ENCODE results near the gene EFNA1.
"Not testable (repeated sequence)": the region's sequence is repeated elsewhere in the genome, so short reads cannot be mapped to it uniquely, and the experiment has no call there.

EFNA1 gene

GRCh38 chr1:155092641-155093040 lies 35.0 kb upstream of the EFNA1 start:
- no peak for DNase-seq

GRCh38 chr1:155093911-155094621 lies 33.6 kb upstream of the EFNA1 start:
- no peak for DNase-seq

- DNase-seq, result no peak
Observed at GRCh38 chr1:155094622-155094948, 33.1 kb upstream of the EFNA1 start.

- DNase-seq, result no peak
Observed at GRCh38 chr1:155099331-155099730, 28.3 kb upstream of the EFNA1 start.

GRCh38 chr1:155103325-155103724 lies 24.4 kb upstream of the EFNA1 start:
- DNase-seq, result no peak

- no peak for DNase-seq
Observed at GRCh38 chr1:155104605-155105534, 22.8 kb upstream of the EFNA1 start.

- no peak for DNase-seq
Observed at GRCh38 chr1:155105604-155106011, 22.1 kb upstream of the EFNA1 start.

- no peak for DNase-seq
Observed at GRCh38 chr1:155106862-155107261, 20.8 kb upstream of the EFNA1 start.

GRCh38 chr1:155107309-155108264 lies 20.1 kb upstream of the EFNA1 start:
- no peak for DNase-seq

GRCh38 chr1:155108296-155108695 lies 19.4 kb upstream of the EFNA1 start:
- DNase-seq, result no peak

- DNase-seq, result no peak
Observed at GRCh38 chr1:155110381-155110780, 17.3 kb upstream of the EFNA1 start.

- DNase-seq, result no peak
Observed at GRCh38 chr1:155110826-155111225, 16.9 kb upstream of the EFNA1 start.

GRCh38 chr1:155113450-155113980 lies 14.2 kb upstream of the EFNA1 start:
- no peak for DNase-seq

GRCh38 chr1:155116113-155116764 lies 11.4 kb upstream of the EFNA1 start:
- DNase-seq, result no peak

- DNase-seq, result no peak
Observed at GRCh38 chr1:155117610-155118009, 10.1 kb upstream of the EFNA1 start.

- not testable (repeated sequence) for DNase-seq
Observed at GRCh38 chr1:155118090-155118489, 9.6 kb upstream of the EFNA1 start.

GRCh38 chr1:155120253-155120652 lies 7.4 kb upstream of the EFNA1 start:
- no peak for DNase-seq

GRCh38 chr1:155121249-155121648 lies 6.4 kb upstream of the EFNA1 start:
- DNase-seq, result no peak

GRCh38 chr1:155122308-155122707 lies 5.4 kb upstream of the EFNA1 start:
- no peak for DNase-seq

GRCh38 chr1:155123801-155124200 lies 3.9 kb upstream of the EFNA1 start:
- DNase-seq, result no peak

- no peak for DNase-seq
Observed at GRCh38 chr1:155124503-155125463, 2.9 kb upstream of the EFNA1 start.

All from activated CD4-positive, alpha-beta T cell treated with anti-CD3 and anti-CD28 coated beads, Interleukin-2, Interleukin-6, amounts not matched to agents 100 ng/mL and 50 ng/mL, durations not matched to agents 16 hours and 8 hours (primary cell).